ENCODE results near the gene ITGB8. TPM values are rescaled to one million over a fixed set of nuclear protein-coding genes. Genes with fewer than 3 reads are reported as not detected.

Gene ITGB8
- total RNA-seq, 1 experiment from 2014 or later, result 1.5 TPM

GRCh38 chr7:20454202-20454601 lies 123.5 kb downstream of the ITGB8 start:
- Histone ChIP-seq H3K4me3 (ENCODE audit: insufficient read depth, low read depth, low read length) (no peak overlapping the region), H3K36me3 (replicated peaks; ENCODE audit: control insufficient read depth, insufficient read depth, low read length) (no peaks in the 10 kb centered on the region), H3K27me3 (ENCODE audit: control insufficient read depth, insufficient read depth, low read length) (no peaks in the 10 kb centered on the region)
- no peak for DNase-seq

GRCh38 chr7:20456701-20457100 lies 126.0 kb downstream of the ITGB8 start:
- H3K27me3 ChIP-seq (ENCODE audit: control insufficient read depth, insufficient read depth, low read length), result no peaks in the 10 kb centered on the region
- DNase-seq, result no peak
- no peaks in the 10 kb centered on the region for H3K36me3 ChIP-seq (replicated peaks; ENCODE audit: control insufficient read depth, insufficient read depth, low read length)

GRCh38 chr7:20458521-20458920 lies 127.8 kb downstream of the ITGB8 start:
- Histone ChIP-seq H3K36me3 (replicated peaks; ENCODE audit: control insufficient read depth, insufficient read depth, low read length) (no peaks in the 10 kb centered on the region), H3K27me3 (ENCODE audit: control insufficient read depth, insufficient read depth, low read length) (no peaks in the 10 kb centered on the region), H3K4me3 (ENCODE audit: insufficient read depth, low read depth, low read length) (no peak overlapping the region)
- no peak for DNase-seq

More at GRCh38 chr7:20456701-20457100, 126.0 kb downstream of the ITGB8 start:
- H3K4me3 ChIP-seq (ENCODE audit: insufficient read depth, low read depth, low read length), result no peak overlapping the region

- Histone ChIP-seq H3K4me3 (ENCODE audit: insufficient read depth, low read depth, low read length) (no peak overlapping the region), H3K27me3 (ENCODE audit: control insufficient read depth, insufficient read depth, low read length) (no peaks in the 10 kb centered on the region), H3K36me3 (replicated peaks; ENCODE audit: control insufficient read depth, insufficient read depth, low read length) (no peaks in the 10 kb centered on the region)
- DNase-seq, result no peak
These were observed 128.7 kb downstream of the ITGB8 start for GRCh38 chr7:20459419-20459818.

GRCh38 chr7:20464891-20465290 lies 134.2 kb downstream of the ITGB8 start:
- Histone ChIP-seq H3K4me3 (ENCODE audit: insufficient read depth, low read depth, low read length) (no peak overlapping the region), H3K27me3 (ENCODE audit: control insufficient read depth, insufficient read depth, low read length) (no peaks in the 10 kb centered on the region), H3K36me3 (replicated peaks; ENCODE audit: control insufficient read depth, insufficient read depth, low read length) (no peaks in the 10 kb centered on the region)
- no peak for DNase-seq

Other genes starting within 250 kb of the ITGB8 start
- 0.21 and 0.67 TPM in 2 replicates for gene MACC1, start 113.5 kb upstream of the ITGB8 start, total RNA-seq (2014; rRNA removed; shearing (Covaris generic))

All from H7 (cell line).